Fibroblast of gingiva (primary cell): ENCODE measurements around the gene C3orf22.

ENCODE experiments used
- DNase-seq: peaks from one replicate; pipeline ENCODE4 v3.0.0-alpha.2; 2011; ENCODE audit warnings: low read depth

The C3orf22 gene

GRCh38 chr3:126512026-126512425, 46.7 kb downstream of the C3orf22 start:
- no peak for DNase-seq

- no peak for DNase-seq
These were observed 47.4 kb downstream of the C3orf22 start for GRCh38 chr3:126511291-126511690.

DNA sequence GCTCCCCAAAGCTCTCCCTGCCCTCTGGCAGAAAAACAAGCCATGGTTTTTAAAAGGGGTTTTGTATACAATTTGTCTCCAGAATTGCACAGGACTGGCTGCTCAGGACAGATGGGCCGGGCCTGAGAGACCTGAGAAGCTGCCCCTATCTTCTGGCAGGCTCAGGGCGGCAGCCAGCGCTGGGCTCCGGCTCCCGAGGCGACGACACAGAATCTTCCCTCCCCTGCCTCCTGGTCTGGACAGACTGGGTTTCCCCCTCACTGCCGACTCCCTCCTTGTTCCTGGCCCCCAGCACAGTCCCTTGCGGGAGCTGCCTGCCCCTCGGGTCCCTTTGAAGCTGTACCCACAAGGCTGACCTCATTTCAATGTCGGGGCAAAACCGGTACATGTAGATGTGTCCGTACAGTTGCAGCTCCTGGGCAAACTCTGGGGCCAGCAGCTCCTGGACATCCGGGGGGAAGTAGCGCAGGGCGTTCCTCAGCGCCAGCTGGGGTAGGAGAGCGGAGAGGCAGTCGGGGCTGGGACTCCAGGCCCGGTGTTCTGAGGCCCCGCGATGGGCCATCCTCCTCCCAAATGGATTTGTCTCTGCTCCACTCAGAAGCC, 48.3 kb downstream of the C3orf22 start:
- DNase-seq: no peak

DNA sequence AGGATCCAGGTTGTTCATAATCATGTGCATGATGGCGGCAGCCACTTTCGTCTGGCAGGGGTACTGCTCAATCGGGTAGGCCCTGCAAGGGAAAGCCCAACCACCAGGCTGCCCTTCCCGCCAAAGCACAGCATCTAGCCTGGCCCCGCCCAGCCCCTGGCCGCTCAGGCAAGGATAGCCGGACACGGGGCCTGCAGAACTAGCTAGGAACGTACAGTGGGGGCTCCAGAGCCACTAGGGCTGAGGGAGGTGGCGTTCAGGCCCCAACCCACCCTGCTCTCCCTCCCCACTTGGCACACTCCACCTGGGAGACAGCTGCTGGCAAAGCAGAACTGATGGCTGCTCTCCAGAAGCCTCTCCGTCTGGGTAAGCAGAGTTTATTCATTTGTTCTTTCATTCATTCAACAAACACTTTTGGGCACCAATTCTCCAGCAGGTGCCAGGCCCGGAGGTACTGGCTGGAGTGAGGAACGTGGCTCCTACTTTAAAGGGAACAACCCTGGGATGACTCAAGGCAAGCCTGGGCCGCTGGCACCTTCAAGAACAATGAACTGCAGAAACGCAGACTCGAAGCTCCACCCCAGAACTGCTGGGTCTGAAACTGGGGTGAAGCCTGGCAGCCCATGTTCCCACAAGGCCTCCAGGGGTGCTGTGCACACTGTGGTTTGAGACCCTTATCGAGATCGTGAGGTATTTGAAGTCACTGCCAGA, 49.0 kb downstream of the C3orf22 start:
- no peak for DNase-seq

DNA sequence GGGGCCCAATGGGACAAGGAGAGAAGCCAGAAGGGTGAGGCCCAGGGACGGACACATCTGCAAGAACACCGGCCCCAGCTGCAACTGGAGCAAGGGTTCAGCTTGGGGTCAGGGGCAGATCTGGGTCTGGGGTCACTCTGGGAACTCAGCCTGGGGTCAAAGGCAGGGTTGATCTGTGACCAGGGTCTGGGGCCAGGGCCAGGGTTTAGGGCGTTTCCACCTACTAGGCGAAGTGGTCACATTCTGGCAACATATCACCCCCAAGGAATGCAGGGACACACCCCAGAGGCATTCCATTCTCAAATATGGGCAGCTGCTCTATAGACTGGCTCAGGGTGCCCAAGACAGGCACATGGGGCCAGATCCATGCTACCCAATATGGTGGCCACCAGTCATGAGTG, 50.2 kb downstream of the C3orf22 start:
- DNase-seq: no peak

- no peak for DNase-seq
These were observed 50.8 kb downstream of the C3orf22 start for GRCh38 chr3:126507886-126508285.

DNA sequence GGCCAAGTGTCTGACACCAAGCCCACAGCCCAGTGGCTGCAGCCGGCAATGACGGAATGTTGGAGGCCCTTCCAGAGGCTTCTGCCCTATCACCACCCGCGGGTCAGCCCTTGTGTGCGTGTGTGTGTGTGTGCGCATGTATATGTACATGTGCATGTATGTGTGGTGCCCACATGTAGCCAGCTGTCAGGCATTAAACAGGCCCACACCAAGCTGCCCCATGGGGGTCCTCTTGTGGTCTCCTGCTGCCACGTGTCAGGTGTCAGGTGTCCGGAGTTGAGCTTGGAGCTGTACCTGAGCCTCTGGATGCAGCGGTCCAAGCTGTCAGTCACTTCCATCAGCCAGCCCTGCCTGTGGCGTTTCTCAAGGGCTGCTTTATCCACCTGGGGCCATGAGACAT, 55.0 kb downstream of the C3orf22 start:
- DNase-seq: no peak

DNA sequence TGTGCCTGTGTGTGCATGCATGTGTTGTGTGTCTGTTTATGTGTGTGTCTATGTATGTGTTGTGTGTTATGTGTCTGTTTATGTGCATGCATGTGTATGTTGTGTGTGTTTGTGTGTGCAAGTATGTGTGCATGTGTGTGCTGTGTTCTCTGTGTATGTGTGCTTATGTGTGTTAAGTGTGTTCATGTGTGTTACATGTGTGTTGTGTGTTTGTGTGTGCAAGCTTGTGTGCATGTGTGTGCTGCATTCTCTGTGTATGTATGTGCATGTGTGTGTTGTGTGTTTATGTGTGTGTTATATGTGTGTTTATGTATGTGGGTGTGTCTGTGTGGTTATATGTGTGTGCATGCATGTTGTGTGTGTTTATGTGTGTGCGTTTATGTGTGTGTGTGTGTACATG, 56.1 kb downstream of the C3orf22 start:
- no peak for DNase-seq

DNA sequence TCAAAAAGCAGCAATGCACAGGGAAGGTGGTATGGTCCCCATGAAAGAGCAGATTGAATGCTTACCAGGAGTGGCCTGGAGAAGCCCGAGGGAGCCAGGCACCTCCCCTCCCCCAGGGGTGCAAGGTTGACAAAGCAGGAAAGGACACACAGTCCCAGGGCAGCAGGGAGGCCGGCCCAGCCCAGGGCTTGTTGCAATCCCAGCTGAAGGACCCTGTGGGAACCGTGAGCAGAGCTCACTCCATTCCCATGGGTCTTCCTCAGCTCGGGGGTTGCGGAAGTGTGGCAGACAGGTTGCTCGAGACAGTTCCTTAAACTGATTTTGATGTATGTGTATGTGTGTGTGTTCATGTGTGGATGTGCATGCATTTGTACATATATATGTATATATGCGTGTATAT, 57.0 kb downstream of the C3orf22 start:
- DNase-seq: no peak

DNA sequence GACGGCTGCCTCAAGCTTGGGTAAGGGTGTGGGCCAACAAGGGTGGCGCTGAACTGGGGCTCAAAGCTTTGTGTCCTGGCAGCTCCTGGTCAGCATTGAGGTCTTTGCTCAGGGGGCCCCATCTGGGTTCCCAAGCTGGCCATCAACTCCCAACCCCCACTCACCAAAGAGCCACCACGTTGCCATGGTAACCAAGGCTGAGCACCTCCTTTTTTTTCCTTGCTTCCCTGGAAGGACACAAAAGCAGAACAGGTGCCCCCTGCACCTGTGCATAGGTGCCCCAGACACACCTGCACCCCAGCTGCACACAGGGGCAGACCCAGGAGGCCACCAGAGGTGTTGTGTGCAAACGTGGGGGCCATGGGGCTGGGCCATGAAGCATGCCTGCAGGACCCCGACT, 57.7 kb downstream of the C3orf22 start:
- no peak for DNase-seq

- no peak for DNase-seq
These were observed 58.7 kb downstream of the C3orf22 start for GRCh38 chr3:126500016-126500415.
